ENCODE data around the gene ELAVL4. TPM values are rescaled to one million over a fixed set of nuclear protein-coding genes. Genes with fewer than 3 reads are reported as not detected.

Gene ELAVL4
- total and polyA plus RNA-seq, 9 donors: not detected

DNA sequence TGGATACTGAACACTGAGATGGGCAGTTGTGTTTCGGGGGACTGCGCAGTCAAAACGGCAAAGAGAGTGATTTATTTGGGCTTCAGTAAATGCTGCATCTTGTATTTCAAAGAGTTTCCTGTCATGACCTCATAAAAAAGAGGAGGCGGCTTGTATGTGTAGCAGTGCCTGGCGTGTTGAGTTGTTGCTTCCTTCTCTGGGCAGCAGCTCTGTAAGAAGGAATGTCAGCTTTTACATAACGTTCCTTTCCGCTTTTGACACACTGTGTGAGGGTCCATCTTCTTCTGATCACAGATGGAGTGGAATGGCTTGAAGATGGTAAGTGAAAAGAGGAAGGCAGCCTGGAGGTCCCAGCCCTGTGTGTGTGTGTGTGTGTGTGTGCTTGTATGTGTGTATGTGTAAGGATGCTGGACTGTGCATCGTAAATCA is 941 bp downstream of the ELAVL4 start:
- H3K4me3 ChIP-seq: no peak overlapping the region
- no peak overlapping the region for H3K27ac ChIP-seq
- intact Hi-C loops (cut with DNase I): no loop called here
- H3K9me3 ChIP-seq: no peaks in the 10 kb centered on the region
- TF ChIP-seq CTCF (IDR thresholded peaks at IDR 0.05) (no peak), POLR2A (IDR thresholded peaks at IDR 0.05) (no peak), EP300 (IDR thresholded peaks at IDR 0.05) (no peak)
- 10 to 13% (median 12%) methylated on average over 8 of the region's 8 CpGs for WGBS, 3 donors
- H3K27me3 ChIP-seq: no peaks in the 10 kb centered on the region
- H3K36me3 ChIP-seq: no peaks in the 10 kb centered on the region
- H3K4me1 ChIP-seq (ENCODE audit: insufficient read depth): no peaks in the 10 kb centered on the region
- DNase-seq: no peak

DNA sequence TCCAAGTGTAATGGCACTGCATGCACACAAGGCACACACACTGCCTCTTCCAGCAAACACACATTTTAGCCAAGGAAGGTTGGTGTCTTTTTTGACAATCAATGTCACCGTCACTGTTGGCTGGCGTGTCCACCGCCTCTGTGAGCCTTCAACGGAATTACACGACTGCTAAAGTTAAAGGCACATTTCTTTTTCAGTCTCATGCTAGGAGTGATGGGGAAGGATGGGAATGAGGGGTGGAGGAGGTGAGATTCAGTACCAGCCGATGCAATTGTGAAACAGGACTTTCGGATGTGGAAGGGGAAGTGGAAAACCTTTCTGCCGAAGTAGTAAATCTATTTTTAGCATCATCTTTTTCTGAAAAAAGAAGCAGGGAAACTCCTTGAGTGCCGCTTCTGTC is 1.4 kb downstream of the ELAVL4 start:
- Histone ChIP-seq H3K9me3 (no peaks in the 10 kb centered on the region), H3K27ac (no peak overlapping the region), H3K4me1 (ENCODE audit: insufficient read depth) (no peaks in the 10 kb centered on the region), H3K27me3 (no peaks in the 10 kb centered on the region), H3K36me3 (no peaks in the 10 kb centered on the region), H3K4me3 (no peak overlapping the region)
- intact Hi-C loops (cut with DNase I): no loop called here
- no peak for TF ChIP-seq POLR2A (IDR thresholded peaks at IDR 0.05)
- no peak for TF ChIP-seq EP300 (IDR thresholded peaks at IDR 0.05)
- no peak for TF ChIP-seq CTCF (IDR thresholded peaks at IDR 0.05)
- DNase-seq: no peak
- 22 to 36% (median 33%) methylated on average over 9 of the region's 9 CpGs for WGBS, 3 donors

GRCh38 chr1:50110656-50111055 is 1.9 kb downstream of the ELAVL4 start:
- H3K4me3 ChIP-seq: no peak overlapping the region
- H3K27ac ChIP-seq: no peak overlapping the region
- TF ChIP-seq POLR2A (IDR thresholded peaks at IDR 0.05) (no peak), EP300 (IDR thresholded peaks at IDR 0.05) (no peak), CTCF (IDR thresholded peaks at IDR 0.05) (no peak)
- no peaks in the 10 kb centered on the region for H3K36me3 ChIP-seq
- H3K4me1 ChIP-seq (ENCODE audit: insufficient read depth): no peaks in the 10 kb centered on the region
- 5 to 9% (median 5%) methylated on average over 7 of the region's 7 CpGs for WGBS, 3 donors
- H3K9me3 ChIP-seq: no peaks in the 10 kb centered on the region
- no peaks in the 10 kb centered on the region for H3K27me3 ChIP-seq
- intact Hi-C loops (cut with DNase I): no loop called here
- no peak for DNase-seq

- Histone ChIP-seq H3K4me3 (no peak overlapping the region), H3K36me3 (no peaks in the 10 kb centered on the region), H3K9me3 (no peaks in the 10 kb centered on the region), H3K27ac (no peak overlapping the region), H3K27me3 (no peaks in the 10 kb centered on the region), H3K4me1 (ENCODE audit: insufficient read depth) (no peaks in the 10 kb centered on the region)
- TF ChIP-seq EP300 (IDR thresholded peaks at IDR 0.05) (no peak), CTCF (IDR thresholded peaks at IDR 0.05) (no peak), POLR2A (IDR thresholded peaks at IDR 0.05) (no peak)
- no peak for DNase-seq
- intact Hi-C loops (cut with DNase I): no loop called here
- 68 to 73% (median 72%) methylated on average over 3 of the region's 3 CpGs for WGBS, 3 donors
These were observed 2.8 kb downstream of the ELAVL4 start for GRCh38 chr1:50111503-50111902.

DNA sequence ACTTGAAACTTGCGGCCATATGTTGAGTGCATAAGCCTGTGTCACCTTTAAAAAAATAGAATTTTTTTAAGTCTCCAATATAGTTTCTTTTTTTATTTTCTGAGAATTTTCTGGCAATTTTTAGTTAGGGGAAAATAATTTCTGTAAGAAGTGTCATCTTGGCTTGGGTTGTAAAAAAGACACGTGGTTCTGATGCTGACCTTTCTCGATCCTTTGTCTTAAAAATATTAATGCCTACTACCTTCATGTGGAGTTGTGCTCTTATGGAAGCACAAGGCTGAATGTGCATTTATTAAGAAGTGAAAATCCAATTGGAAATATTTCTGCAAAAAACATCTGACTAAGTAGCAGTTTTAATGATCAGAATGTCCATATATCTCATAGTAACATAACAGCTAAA is 3.5 kb downstream of the ELAVL4 start:
- TF ChIP-seq POLR2A (IDR thresholded peaks at IDR 0.05) (no peak), EP300 (IDR thresholded peaks at IDR 0.05) (no peak), CTCF (IDR thresholded peaks at IDR 0.05) (no peak)
- Histone ChIP-seq H3K9me3 (no peaks in the 10 kb centered on the region), H3K27me3 (no peaks in the 10 kb centered on the region), H3K4me1 (ENCODE audit: insufficient read depth) (no peaks in the 10 kb centered on the region), H3K4me3 (no peak overlapping the region), H3K27ac (no peak overlapping the region), H3K36me3 (no peaks in the 10 kb centered on the region)
- 80 to 83% (median 83%) methylated on average over 3 of the region's 3 CpGs for WGBS, 3 donors
- intact Hi-C loops (cut with DNase I): no loop called here
- DNase-seq: no peak

Measured in ovary (tissue), 9 donors.